ENCODE data around the gene AHR. TPM values are rescaled to one million over a fixed set of nuclear protein-coding genes. Genes with fewer than 3 reads are reported as not detected.

AHR gene
- total RNA-seq, 1 donor from 2014 or later, result 24.4 TPM

DNA sequence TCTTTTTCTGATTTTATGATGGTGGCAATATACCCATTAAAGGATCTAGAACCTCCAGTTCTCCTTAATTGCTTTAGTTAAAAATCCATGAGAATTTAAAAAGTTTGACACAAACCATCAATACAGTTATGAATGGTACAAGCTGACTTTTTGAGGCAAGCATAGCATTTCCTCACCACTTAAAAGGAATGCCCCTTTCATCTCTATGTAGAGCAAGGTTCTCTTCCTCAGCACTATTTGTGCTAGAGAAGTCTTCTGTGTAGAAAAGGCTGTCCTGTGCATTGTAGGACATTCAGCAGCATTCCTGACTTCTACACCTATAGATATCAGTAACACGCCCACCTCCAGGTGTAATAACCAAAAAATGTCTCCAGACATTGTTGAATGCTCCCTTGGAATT lies 67.3 kb downstream of the AHR start:
- POLR2A ChIA-PET, result no interaction called here
- Mint-ChIP-seq H3K9me3 (peaks cover 2% of the 10 kb centered on the region), H3K27me3 (no peaks in the 10 kb centered on the region), H3K27ac (no peak overlapping the region), H3K4me3 (no peak overlapping the region), H3K36me3 (ENCODE audit: low read depth) (no peaks in the 10 kb centered on the region), H3K4me1 (no peaks in the 10 kb centered on the region)
- ATAC-seq (ENCODE audit: low read depth), result no peak
- TF ChIP-seq, protein P1, sequence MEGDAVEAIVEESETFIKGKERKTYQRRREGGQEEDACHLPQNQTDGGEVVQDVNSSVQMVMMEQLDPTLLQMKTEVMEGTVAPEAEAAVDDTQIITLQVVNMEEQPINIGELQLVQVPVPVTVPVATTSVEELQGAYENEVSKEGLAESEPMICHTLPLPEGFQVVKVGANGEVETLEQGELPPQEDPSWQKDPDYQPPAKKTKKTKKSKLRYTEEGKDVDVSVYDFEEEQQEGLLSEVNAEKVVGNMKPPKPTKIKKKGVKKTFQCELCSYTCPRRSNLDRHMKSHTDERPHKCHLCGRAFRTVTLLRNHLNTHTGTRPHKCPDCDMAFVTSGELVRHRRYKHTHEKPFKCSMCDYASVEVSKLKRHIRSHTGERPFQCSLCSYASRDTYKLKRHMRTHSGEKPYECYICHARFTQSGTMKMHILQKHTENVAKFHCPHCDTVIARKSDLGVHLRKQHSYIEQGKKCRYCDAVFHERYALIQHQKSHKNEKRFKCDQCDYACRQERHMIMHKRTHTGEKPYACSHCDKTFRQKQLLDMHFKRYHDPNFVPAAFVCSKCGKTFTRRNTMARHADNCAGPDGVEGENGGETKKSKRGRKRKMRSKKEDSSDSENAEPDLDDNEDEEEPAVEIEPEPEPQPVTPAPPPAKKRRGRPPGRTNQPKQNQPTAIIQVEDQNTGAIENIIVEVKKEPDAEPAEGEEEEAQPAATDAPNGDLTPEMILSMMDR (IDR thresholded peaks at IDR 0.05), result no peak
- DNase-seq, result no peak
- CTCF ChIA-PET, result no interaction called here
- intact Hi-C loops (cut with micrococcal nuclease), result no loop called here

DNA sequence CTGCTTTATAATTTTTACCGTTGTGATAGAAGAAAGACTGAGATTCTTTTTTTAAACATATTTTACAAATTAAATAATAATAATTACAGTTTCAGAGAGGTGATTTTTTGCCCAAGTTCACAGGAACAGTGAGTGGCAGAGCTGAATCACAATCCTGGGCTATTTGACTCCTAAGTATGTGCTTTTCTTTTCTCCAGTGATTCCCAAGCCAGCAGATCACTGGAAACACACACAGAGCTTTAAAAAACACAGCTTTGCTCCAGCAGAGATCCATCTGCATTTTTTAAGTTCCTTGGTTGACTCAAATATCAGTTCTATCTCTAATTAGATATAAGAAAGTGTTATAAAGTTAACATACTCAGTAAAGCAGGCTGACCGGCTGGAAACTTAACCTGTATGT lies 69.0 kb downstream of the AHR start:
- H3K4me1 Mint-ChIP-seq, result no peaks in the 10 kb centered on the region
- H3K27ac Mint-ChIP-seq, result no peak overlapping the region
- POLR2A ChIA-PET, result no interaction called here
- TF ChIP-seq, protein P1 (IDR thresholded peaks at IDR 0.05), result no peak
- no peaks in the 10 kb centered on the region for H3K27me3 Mint-ChIP-seq
- no peaks in the 10 kb centered on the region for H3K9me3 Mint-ChIP-seq
- intact Hi-C loops (cut with micrococcal nuclease), result no loop called here
- ATAC-seq (ENCODE audit: low read depth), result no peak
- no peaks in the 10 kb centered on the region for H3K36me3 Mint-ChIP-seq (ENCODE audit: low read depth)
- no peak for DNase-seq
- CTCF ChIA-PET, result no interaction called here
- H3K4me3 Mint-ChIP-seq, result no peak overlapping the region

DNA sequence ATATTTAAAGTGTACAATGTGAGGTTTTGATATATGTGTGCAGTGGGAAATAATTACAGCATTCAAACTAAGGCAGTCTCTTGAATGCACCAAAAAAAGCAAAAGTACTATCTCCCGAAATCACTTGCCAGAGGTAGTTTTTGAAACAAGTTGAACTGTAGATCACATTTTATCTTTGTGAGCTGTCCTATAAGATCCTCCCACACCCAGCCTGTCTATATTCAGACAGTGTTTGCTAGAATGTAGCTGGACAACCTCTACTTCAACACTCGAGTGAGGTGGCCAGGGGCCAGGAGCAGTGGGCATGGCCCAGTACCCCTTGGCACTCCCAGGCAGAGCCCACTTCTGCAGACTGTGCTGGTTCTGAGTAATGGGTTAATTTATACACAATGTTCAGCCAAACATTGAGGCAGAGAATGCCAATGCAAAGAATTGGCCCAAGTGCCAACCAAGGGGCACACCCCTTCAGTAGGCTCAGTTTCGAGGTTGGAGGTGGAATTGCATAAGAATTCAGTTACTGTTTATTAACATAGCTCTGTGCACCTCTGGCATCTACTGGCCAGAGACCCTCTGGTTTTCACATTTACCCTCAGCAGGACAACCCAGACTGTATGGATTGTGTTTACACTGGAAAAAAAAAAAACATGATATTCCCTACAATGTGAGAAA lies 70.5 kb downstream of the AHR start:
- Mint-ChIP-seq H3K27ac (no peak overlapping the region), H3K4me3 (no peak overlapping the region), H3K4me1 (no peaks in the 10 kb centered on the region), H3K9me3 (no peaks in the 10 kb centered on the region), H3K27me3 (no peaks in the 10 kb centered on the region), H3K36me3 (ENCODE audit: low read depth) (no peaks in the 10 kb centered on the region)
- ATAC-seq (ENCODE audit: low read depth) (no peak), DNase-seq (no peak)
- TF ChIP-seq, protein P1 (IDR thresholded peaks at IDR 0.05), result no peak
- intact Hi-C loops (cut with micrococcal nuclease), result no loop called here
- ChIA-PET CTCF (no interaction called here), POLR2A (no interaction called here)

DNA sequence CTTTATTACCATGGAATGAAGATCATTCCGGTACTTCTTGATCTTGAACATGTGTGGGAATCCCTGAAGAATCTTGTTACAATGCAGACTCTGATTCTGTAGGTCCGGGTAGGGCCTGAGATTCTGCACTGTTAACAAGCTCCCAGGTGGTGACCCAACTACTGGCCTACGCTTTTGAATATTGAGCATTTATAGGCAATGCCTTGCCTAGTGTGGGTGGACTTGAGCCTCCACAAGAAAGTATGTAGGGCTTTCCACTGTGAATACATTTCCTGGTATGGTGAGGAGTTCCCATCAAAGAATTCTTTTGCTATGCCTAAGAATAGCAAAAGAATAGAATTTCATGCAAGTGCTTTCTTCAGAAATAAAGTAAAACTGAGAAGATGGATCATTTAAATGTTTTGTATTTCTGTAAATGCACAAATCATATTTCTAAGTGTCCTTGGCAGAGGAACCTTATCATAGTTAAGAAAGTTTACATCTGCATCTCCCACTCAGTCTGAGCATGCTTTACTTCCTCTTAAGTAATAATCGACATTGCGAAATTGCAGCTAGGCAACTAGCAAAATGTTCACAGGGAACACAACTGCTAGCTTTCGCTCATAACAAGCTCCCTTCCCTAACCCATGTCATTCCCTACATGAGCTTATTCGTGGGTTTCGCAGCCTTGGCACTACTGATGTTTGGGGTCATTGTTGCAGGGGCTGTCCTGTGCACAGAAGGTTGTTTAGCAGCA lies 71.4 kb downstream of the AHR start:
- H3K4me1 Mint-ChIP-seq, result no peaks in the 10 kb centered on the region
- H3K9me3 Mint-ChIP-seq, result no peaks in the 10 kb centered on the region
- CTCF ChIA-PET, result no interaction called here
- ATAC-seq (ENCODE audit: low read depth), result no peak
- intact Hi-C loops (cut with micrococcal nuclease), result no loop called here
- H3K27ac Mint-ChIP-seq, result no peak overlapping the region
- H3K36me3 Mint-ChIP-seq (ENCODE audit: low read depth), result no peaks in the 10 kb centered on the region
- DNase-seq, result no peak
- TF ChIP-seq, protein P1 (IDR thresholded peaks at IDR 0.05), result no peak
- POLR2A ChIA-PET, result no interaction called here
- no peaks in the 10 kb centered on the region for H3K27me3 Mint-ChIP-seq
- H3K4me3 Mint-ChIP-seq, result no peak overlapping the region

DNA sequence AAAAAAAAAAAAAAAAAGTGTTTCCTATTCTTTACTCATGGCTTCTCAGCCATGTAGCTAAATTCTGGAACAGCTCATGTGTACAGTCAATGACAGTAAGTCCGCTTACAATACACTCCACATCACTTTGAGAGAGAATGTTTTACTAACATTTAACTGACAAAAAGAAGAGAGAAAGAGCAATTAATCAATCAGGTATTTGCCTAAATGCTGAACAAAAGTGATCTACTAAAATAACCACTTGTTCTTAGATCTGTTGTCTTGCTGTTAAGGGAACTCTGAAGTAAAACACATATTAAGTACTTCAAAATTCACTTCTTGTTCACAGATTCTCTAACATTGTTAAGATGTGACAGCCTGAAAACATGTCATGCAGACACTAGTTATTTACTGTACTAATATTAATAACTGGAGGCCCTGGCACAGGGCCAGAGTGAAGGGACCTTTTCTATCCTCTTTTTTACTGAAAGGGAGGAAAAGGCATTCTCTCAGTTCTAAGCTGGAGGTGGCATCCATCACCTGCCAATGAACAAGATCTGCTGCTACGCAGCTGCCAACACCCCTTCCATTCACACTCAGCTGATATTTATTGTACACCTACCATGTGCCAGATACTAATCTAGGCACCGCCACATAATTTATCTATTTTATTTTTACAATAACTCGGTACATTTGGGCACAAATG lies 72.6 kb downstream of the AHR start:
- H3K4me3 Mint-ChIP-seq, result no peak overlapping the region
- CTCF ChIA-PET, result no interaction called here
- POLR2A ChIA-PET, result no interaction called here
- H3K9me3 Mint-ChIP-seq, result no peaks in the 10 kb centered on the region
- DNase-seq (no peak), ATAC-seq (ENCODE audit: low read depth) (no peak)
- H3K27me3 Mint-ChIP-seq, result no peaks in the 10 kb centered on the region
- H3K4me1 Mint-ChIP-seq, result no peaks in the 10 kb centered on the region
- intact Hi-C loops (cut with micrococcal nuclease), result no loop called here
- no peaks in the 10 kb centered on the region for H3K36me3 Mint-ChIP-seq (ENCODE audit: low read depth)
- H3K27ac Mint-ChIP-seq, result no peak overlapping the region
- TF ChIP-seq, protein P1 (IDR thresholded peaks at IDR 0.05), result no peak
